ENCODE results near the gene ETV5. TPM values are rescaled to one million over a fixed set of nuclear protein-coding genes. Genes with fewer than 3 reads are reported as not detected.

Gene ETV5
- total RNA-seq, 2 experiments from 2014 or later, result 0.52 to 0.97 TPM

GRCh38 chr3:186053954-186054791 is 54.7 kb downstream of the ETV5 start:
- H3K9me3 Mint-ChIP-seq (ENCODE audit: insufficient read depth), result no peaks in the 10 kb centered on the region
- peaks cover 62% of the 10 kb centered on the region for H3K27me3 Mint-ChIP-seq (ENCODE audit: low read depth)
- H3K4me1 Mint-ChIP-seq (ENCODE audit: low read depth), result no peaks in the 10 kb centered on the region
- CTCF ChIA-PET, result interaction anchor here (1.6 kb wide), 1 partner anchor 111 kb away, joined by 4 read pairs; no protein-coding TSS in a partner anchor
- ATAC-seq, result no peak
- H3K36me3 Mint-ChIP-seq (ENCODE audit: low read depth), result no peaks in the 10 kb centered on the region
- POLR2A ChIA-PET, result no interaction called here
- H3K4me3 Mint-ChIP-seq, result no peak overlapping the region
- no peak for DNase-seq
- H3K27ac Mint-ChIP-seq, result no peak overlapping the region

GRCh38 chr3:186052096-186052840 is 56.6 kb downstream of the ETV5 start:
- ChIA-PET CTCF (no interaction called here), POLR2A (no interaction called here)
- Mint-ChIP-seq H3K4me3 (no peak overlapping the region), H3K27me3 (ENCODE audit: low read depth) (peaks cover 61% of the 10 kb centered on the region), H3K4me1 (ENCODE audit: low read depth) (no peaks in the 10 kb centered on the region), H3K36me3 (ENCODE audit: low read depth) (no peaks in the 10 kb centered on the region), H3K9me3 (ENCODE audit: insufficient read depth) (no peaks in the 10 kb centered on the region), H3K27ac (no peak overlapping the region)
- ATAC-seq (no peak), DNase-seq (no peak)

- ChIA-PET CTCF (no interaction called here), POLR2A (no interaction called here)
- ATAC-seq (no peak), DNase-seq (no peak)
- H3K36me3 Mint-ChIP-seq (ENCODE audit: low read depth), result no peaks in the 10 kb centered on the region
- H3K4me3 Mint-ChIP-seq, result no peak overlapping the region
- no peaks in the 10 kb centered on the region for H3K4me1 Mint-ChIP-seq (ENCODE audit: low read depth)
- H3K27me3 Mint-ChIP-seq (ENCODE audit: low read depth), result peaks cover 56% of the 10 kb centered on the region
- no peak overlapping the region for H3K27ac Mint-ChIP-seq
- no peaks in the 10 kb centered on the region for H3K9me3 Mint-ChIP-seq (ENCODE audit: insufficient read depth)
Measured at GRCh38 chr3:186049001-186049400, 59.9 kb downstream of the ETV5 start.

- Mint-ChIP-seq H3K27ac (no peak overlapping the region), H3K9me3 (ENCODE audit: insufficient read depth) (no peaks in the 10 kb centered on the region), H3K36me3 (ENCODE audit: low read depth) (no peaks in the 10 kb centered on the region), H3K4me1 (ENCODE audit: low read depth) (no peaks in the 10 kb centered on the region), H3K4me3 (no peak overlapping the region), H3K27me3 (ENCODE audit: low read depth) (peaks cover 56% of the 10 kb centered on the region)
- no peak for ATAC-seq
- ChIA-PET POLR2A (no interaction called here), CTCF (no interaction called here)
- DNase-seq, result no peak
Measured at GRCh38 chr3:186048119-186048518, 60.8 kb downstream of the ETV5 start.

- POLR2A ChIA-PET, result no interaction called here
- CTCF ChIA-PET, result interaction anchor here (1.0 kb wide), 1 partner anchor 22 kb away, joined by 3 read pairs; no protein-coding TSS in a partner anchor
- no peaks in the 10 kb centered on the region for H3K4me1 Mint-ChIP-seq (ENCODE audit: low read depth)
- no peak for ATAC-seq
- H3K9me3 Mint-ChIP-seq (ENCODE audit: insufficient read depth), result no peaks in the 10 kb centered on the region
- no peaks in the 10 kb centered on the region for H3K36me3 Mint-ChIP-seq (ENCODE audit: low read depth)
- no peak overlapping the region for H3K27ac Mint-ChIP-seq
- peaks cover 55% of the 10 kb centered on the region for H3K27me3 Mint-ChIP-seq (ENCODE audit: low read depth)
- H3K4me3 Mint-ChIP-seq, result no peak overlapping the region
- no peak for DNase-seq
Measured at GRCh38 chr3:186046838-186047237, 62.1 kb downstream of the ETV5 start.

- ChIA-PET POLR2A (no interaction called here), CTCF (interaction anchor here (0.6 to 0.8 kb wide), 3 partner anchors 59 to 136 kb away, joined by 3 to 4 read pairs (median 3); no protein-coding TSS in a partner anchor)
- DNase-seq (no peak), ATAC-seq (no peak)
- Mint-ChIP-seq H3K27ac (no peak overlapping the region), H3K4me1 (ENCODE audit: low read depth) (no peaks in the 10 kb centered on the region), H3K36me3 (ENCODE audit: low read depth) (no peaks in the 10 kb centered on the region), H3K27me3 (ENCODE audit: low read depth) (peaks cover 50% of the 10 kb centered on the region), H3K9me3 (ENCODE audit: insufficient read depth) (no peaks in the 10 kb centered on the region), H3K4me3 (no peak overlapping the region)
Measured at GRCh38 chr3:186044968-186045367, 63.9 kb downstream of the ETV5 start.

- peaks cover 51% of the 10 kb centered on the region for H3K27me3 Mint-ChIP-seq (ENCODE audit: low read depth)
- no peaks in the 10 kb centered on the region for H3K4me1 Mint-ChIP-seq (ENCODE audit: low read depth)
- ATAC-seq (no peak), DNase-seq (no peak)
- ChIA-PET CTCF (interaction anchor here (0.8 kb wide), 1 partner anchor 66 kb away, joined by 3 read pairs; no protein-coding TSS in a partner anchor), POLR2A (no interaction called here)
- H3K36me3 Mint-ChIP-seq (ENCODE audit: low read depth), result no peaks in the 10 kb centered on the region
- no peak overlapping the region for H3K4me3 Mint-ChIP-seq
- no peak overlapping the region for H3K27ac Mint-ChIP-seq
- no peaks in the 10 kb centered on the region for H3K9me3 Mint-ChIP-seq (ENCODE audit: insufficient read depth)
Measured at GRCh38 chr3:186044427-186044826, 64.5 kb downstream of the ETV5 start.

GRCh38 chr3:186042521-186043202 is 66.2 kb downstream of the ETV5 start:
- H3K9me3 Mint-ChIP-seq (ENCODE audit: insufficient read depth), result no peaks in the 10 kb centered on the region
- peaks cover 52% of the 10 kb centered on the region for H3K27me3 Mint-ChIP-seq (ENCODE audit: low read depth)

GRCh38 chr3:186042036-186042435 is 66.9 kb downstream of the ETV5 start:
- Mint-ChIP-seq H3K36me3 (ENCODE audit: low read depth) (no peaks in the 10 kb centered on the region), H3K9me3 (ENCODE audit: insufficient read depth) (no peaks in the 10 kb centered on the region), H3K4me3 (no peak overlapping the region), H3K27ac (no peak overlapping the region), H3K27me3 (ENCODE audit: low read depth) (peaks cover 53% of the 10 kb centered on the region), H3K4me1 (ENCODE audit: low read depth) (no peaks in the 10 kb centered on the region)
- ChIA-PET POLR2A (no interaction called here), CTCF (no interaction called here)
- DNase-seq (no peak), ATAC-seq (no peak)

More at GRCh38 chr3:186042521-186043202, 66.2 kb downstream of the ETV5 start:
- Mint-ChIP-seq H3K4me1 (ENCODE audit: low read depth) (no peaks in the 10 kb centered on the region), H3K27ac (no peak overlapping the region), H3K36me3 (ENCODE audit: low read depth) (no peaks in the 10 kb centered on the region), H3K4me3 (no peak overlapping the region)
- ChIA-PET POLR2A (no interaction called here), CTCF (no interaction called here)
- no peak for ATAC-seq
- no peak for DNase-seq

- no peak overlapping the region for H3K27ac Mint-ChIP-seq
- H3K36me3 Mint-ChIP-seq (ENCODE audit: low read depth), result no peaks in the 10 kb centered on the region
- DNase-seq, result no peak
- H3K27me3 Mint-ChIP-seq (ENCODE audit: low read depth), result peaks cover 38% of the 10 kb centered on the region
- CTCF ChIA-PET, result no interaction called here
- no peaks in the 10 kb centered on the region for H3K4me1 Mint-ChIP-seq (ENCODE audit: low read depth)
- POLR2A ChIA-PET, result no interaction called here
- ATAC-seq, result no peak
- H3K4me3 Mint-ChIP-seq, result no peak overlapping the region
- no peaks in the 10 kb centered on the region for H3K9me3 Mint-ChIP-seq (ENCODE audit: insufficient read depth)
Measured at GRCh38 chr3:186038360-186038759, 70.5 kb downstream of the ETV5 start.

GRCh38 chr3:186035277-186035676 is 73.6 kb downstream of the ETV5 start:
- Mint-ChIP-seq H3K9me3 (ENCODE audit: insufficient read depth) (no peaks in the 10 kb centered on the region), H3K27ac (no peak overlapping the region), H3K36me3 (ENCODE audit: low read depth) (no peaks in the 10 kb centered on the region), H3K4me3 (no peak overlapping the region), H3K27me3 (ENCODE audit: low read depth) (peaks cover 21% of the 10 kb centered on the region), H3K4me1 (ENCODE audit: low read depth) (no peaks in the 10 kb centered on the region)
- CTCF ChIA-PET, result no interaction called here
- POLR2A ChIA-PET, result no interaction called here
- DNase-seq, result no peak
- no peak for ATAC-seq

- ATAC-seq (no peak), DNase-seq (no peak)
- Mint-ChIP-seq H3K36me3 (ENCODE audit: low read depth) (no peaks in the 10 kb centered on the region), H3K4me3 (no peak overlapping the region), H3K27me3 (ENCODE audit: low read depth) (peaks cover 8% of the 10 kb centered on the region), H3K27ac (no peak overlapping the region), H3K9me3 (ENCODE audit: insufficient read depth) (no peaks in the 10 kb centered on the region), H3K4me1 (ENCODE audit: low read depth) (no peaks in the 10 kb centered on the region)
- ChIA-PET POLR2A (no interaction called here), CTCF (interaction anchor here (1.9 kb wide), 1 partner anchor 89 kb away, joined by 4 read pairs; no protein-coding TSS in a partner anchor)
Measured at GRCh38 chr3:186032321-186032720, 76.6 kb downstream of the ETV5 start.
